Endodermal cell (in vitro differentiated cells): Measurements from ENCODE around the gene PXDN. TPM values are rescaled to one million over a fixed set of nuclear protein-coding genes. Genes with fewer than 3 reads are reported as not detected.
A peak's percentile ranks its signal among the peaks of the same experiment; 100 is the strongest.

Experiments used
- DNase-seq: peaks from one replicate; pipeline ENCODE4 v3.0.0-alpha.2; 2017
- H3K27ac ChIP-seq: 2 replicates; pipeline ENCODE4 v1.5.1; 2013; ENCODE audit warnings: mild to moderate bottlenecking, low read depth, low read length, moderate library complexity
- H3K27me3 ChIP-seq: 2 replicates; pipeline ENCODE4 v1.6.1; 2013; ENCODE audit warnings: mild to moderate bottlenecking, low read length, moderate library complexity; ENCODE audit not compliant: insufficient read depth, control insufficient read depth, poor library complexity, severe bottlenecking
- H3K36me3 ChIP-seq: 2 replicates; pipeline ENCODE4 v1.7.0; 2013; ENCODE audit warnings: mild to moderate bottlenecking, low read length, moderate library complexity; ENCODE audit not compliant: control insufficient read depth, insufficient read depth
- H3K4me1 ChIP-seq: one replicate; pipeline ENCODE4 v1.7.0; 2013; ENCODE audit warnings: low read length; ENCODE audit not compliant: control insufficient read depth, insufficient read depth
- H3K4me3 ChIP-seq: 2 replicates; pipeline ENCODE4 v1.5.1; 2013; ENCODE audit warnings: mild to moderate bottlenecking, low read length, moderate library complexity
- H3K9ac ChIP-seq: 2 replicates; pipeline ENCODE4 v1.6.1; 2013; ENCODE audit warnings: mild to moderate bottlenecking, low read length, moderate library complexity; ENCODE audit not compliant: poor library complexity, severe bottlenecking; ENCODE audit errors: extremely low read depth
- H3K9me3 ChIP-seq: 2 replicates; pipeline ENCODE4 v1.6.1; 2013; ENCODE audit warnings: mild to moderate bottlenecking, low read length, moderate library complexity; ENCODE audit not compliant: control insufficient read depth
- H3K27ac Mint-ChIP-seq: 2 replicates; pipeline ENCODE4 v1.8.0; 2020; ENCODE audit warnings: mixed read lengths
- H3K27me3 Mint-ChIP-seq: 2 replicates; pipeline ENCODE4 v1.8.0; 2021; ENCODE audit warnings: mild to moderate bottlenecking, mixed read lengths; ENCODE audit not compliant: insufficient read depth
- H3K36me3 Mint-ChIP-seq: 2 replicates; pipeline ENCODE4 v1.8.0; 2020; ENCODE audit warnings: low read depth, mixed read lengths
- H3K4me1 Mint-ChIP-seq: 2 replicates; pipeline ENCODE4 v1.8.0; 2020; ENCODE audit warnings: mixed read lengths
- H3K4me3 Mint-ChIP-seq: 2 replicates; pipeline ENCODE4 v1.8.0; 2020; ENCODE audit warnings: mild to moderate bottlenecking, moderate library complexity, mixed read lengths
- H3K9me3 Mint-ChIP-seq: 2 replicates; pipeline ENCODE4 v1.8.0; 2020; ENCODE audit warnings: mild to moderate bottlenecking, mixed read lengths
- WGBS, 2 experiments: methylation state at CpG; one replicate each; pipeline versions ENCODE4 v1.1.5 to v1.1.7; 2013; ENCODE audit warnings: missing lambda C conversion rate in 2 of 2, mixed read lengths in 1 of 2; ENCODE audit not compliant: insufficient coverage in 1 of 2, insufficient read length in 1 of 2; 5-methylcytosine and 5-hydroxymethylcytosine counted together
- total RNA-seq, 2 donors: library from RNA; stranded (reverse); fragmentation: NEBNext Ultra II Directional in 1 of 2; extraction: Animal tissue kit (Norgen Biotek cat#: 25700) in 1 of 2; gene quantifications; 2 replicates in 1 of 2; 3 replicates in 1 of 2; pipeline ENCODE4 v1.2.1, GENCODE V29; 2021
- TF ChIP-seq, protein P1 (sequence below): fragments of 200-600 bp; sonication (generic); conservative IDR thresholded peaks from 2 replicates; pipeline ENCODE4 v1.5.0; 2021; ENCODE audit warnings: antibody characterized with exemption, mild to moderate bottlenecking

PXDN gene
- total RNA-seq, 2 donors from 2014 or later, result 212 to 247 TPM

DNA sequence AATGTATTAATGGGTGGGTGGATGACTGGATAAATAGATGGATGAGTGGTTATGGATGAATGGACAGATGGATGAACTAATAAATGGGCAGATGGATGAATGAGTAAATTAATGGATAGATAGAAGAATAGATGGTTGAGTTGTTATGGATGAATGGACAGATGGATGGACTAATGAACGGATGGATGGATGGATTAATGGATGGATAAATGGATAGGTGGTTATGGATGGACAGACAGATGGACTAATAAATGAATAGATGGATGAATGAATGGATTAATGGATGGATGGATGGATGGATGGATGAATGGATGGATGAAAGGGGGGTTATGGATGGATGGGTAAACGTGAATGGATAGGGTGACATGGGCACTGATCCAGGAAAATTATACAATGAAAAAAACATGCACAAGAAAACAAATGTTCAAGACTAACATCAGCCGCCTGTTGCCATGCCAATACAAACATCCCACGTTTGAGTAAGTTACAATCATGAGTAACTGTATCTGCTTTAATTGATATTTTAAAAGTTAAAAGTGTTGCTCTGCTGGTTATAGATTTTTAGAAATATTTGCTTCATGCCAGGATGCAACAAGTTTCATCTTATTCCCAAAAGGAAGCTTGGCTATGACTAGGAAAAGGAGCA is 20.8 kb downstream of the PXDN start:
- no peak for DNase-seq
- Mint-ChIP-seq H3K36me3 (peaks cover under 1% of the 10 kb centered on the region), H3K27me3 (no peaks in the 10 kb centered on the region), H3K27ac (no peak overlapping the region), H3K9me3 (no peaks in the 10 kb centered on the region), H3K4me1 (peaks cover 12% of the 10 kb centered on the region), H3K4me3 (no peak overlapping the region)
- TF ChIP-seq, protein P1, sequence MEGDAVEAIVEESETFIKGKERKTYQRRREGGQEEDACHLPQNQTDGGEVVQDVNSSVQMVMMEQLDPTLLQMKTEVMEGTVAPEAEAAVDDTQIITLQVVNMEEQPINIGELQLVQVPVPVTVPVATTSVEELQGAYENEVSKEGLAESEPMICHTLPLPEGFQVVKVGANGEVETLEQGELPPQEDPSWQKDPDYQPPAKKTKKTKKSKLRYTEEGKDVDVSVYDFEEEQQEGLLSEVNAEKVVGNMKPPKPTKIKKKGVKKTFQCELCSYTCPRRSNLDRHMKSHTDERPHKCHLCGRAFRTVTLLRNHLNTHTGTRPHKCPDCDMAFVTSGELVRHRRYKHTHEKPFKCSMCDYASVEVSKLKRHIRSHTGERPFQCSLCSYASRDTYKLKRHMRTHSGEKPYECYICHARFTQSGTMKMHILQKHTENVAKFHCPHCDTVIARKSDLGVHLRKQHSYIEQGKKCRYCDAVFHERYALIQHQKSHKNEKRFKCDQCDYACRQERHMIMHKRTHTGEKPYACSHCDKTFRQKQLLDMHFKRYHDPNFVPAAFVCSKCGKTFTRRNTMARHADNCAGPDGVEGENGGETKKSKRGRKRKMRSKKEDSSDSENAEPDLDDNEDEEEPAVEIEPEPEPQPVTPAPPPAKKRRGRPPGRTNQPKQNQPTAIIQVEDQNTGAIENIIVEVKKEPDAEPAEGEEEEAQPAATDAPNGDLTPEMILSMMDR, result no peak
- WGBS, 2 experiments, result 97 to 100% methylated on average over 2 to 4 of the region's 4 CpGs
- Histone ChIP-seq H3K36me3 (peaks cover 6% of the 10 kb centered on the region), H3K4me1 (peaks cover 4% of the 10 kb centered on the region), H3K9ac (no peak overlapping the region), H3K9me3 (no peaks in the 10 kb centered on the region), H3K4me3 (no peak overlapping the region), H3K27ac (no peak overlapping the region), H3K27me3 (no peaks in the 10 kb centered on the region)

DNA sequence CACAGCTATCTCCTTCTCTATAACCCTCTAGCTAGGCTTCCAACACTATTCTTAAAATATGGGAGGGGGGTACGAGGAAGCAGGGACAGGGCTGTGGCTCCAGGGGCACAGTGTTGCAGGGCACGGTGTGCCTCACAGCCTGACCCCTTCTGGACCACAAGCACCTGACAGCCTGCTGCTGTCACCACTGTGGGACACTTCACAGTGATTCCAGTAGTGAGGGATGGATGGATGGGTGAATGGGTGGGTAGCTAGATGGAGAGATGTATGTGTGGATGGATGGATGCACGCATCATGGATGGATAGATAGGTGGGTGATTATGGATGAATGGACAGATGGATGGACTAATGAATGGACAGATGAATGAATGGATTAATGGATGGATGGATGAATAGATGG is 21.6 kb downstream of the PXDN start:
- H3K4me1 ChIP-seq, result no peaks in the 10 kb centered on the region
- H3K9me3 Mint-ChIP-seq, result no peaks in the 10 kb centered on the region
- peaks cover 14% of the 10 kb centered on the region for H3K4me1 Mint-ChIP-seq
- no peak overlapping the region for H3K4me3 ChIP-seq
- no peaks in the 10 kb centered on the region for H3K27me3 ChIP-seq
- H3K36me3 Mint-ChIP-seq, result peaks cover 5% of the 10 kb centered on the region
- no peak overlapping the region for H3K27ac Mint-ChIP-seq
- H3K4me3 Mint-ChIP-seq, result no peak overlapping the region
- TF ChIP-seq, protein P1, result no peak
- 93 to 95% methylated on average over 2 to 3 of the region's 3 CpGs for WGBS, 2 experiments
- H3K36me3 ChIP-seq, result peaks cover 6% of the 10 kb centered on the region
- no peak overlapping the region for H3K27ac ChIP-seq
- no peak overlapping the region for H3K9ac ChIP-seq
- H3K9me3 ChIP-seq, result no peaks in the 10 kb centered on the region
- no peak for DNase-seq
- H3K27me3 Mint-ChIP-seq, result no peaks in the 10 kb centered on the region

DNA sequence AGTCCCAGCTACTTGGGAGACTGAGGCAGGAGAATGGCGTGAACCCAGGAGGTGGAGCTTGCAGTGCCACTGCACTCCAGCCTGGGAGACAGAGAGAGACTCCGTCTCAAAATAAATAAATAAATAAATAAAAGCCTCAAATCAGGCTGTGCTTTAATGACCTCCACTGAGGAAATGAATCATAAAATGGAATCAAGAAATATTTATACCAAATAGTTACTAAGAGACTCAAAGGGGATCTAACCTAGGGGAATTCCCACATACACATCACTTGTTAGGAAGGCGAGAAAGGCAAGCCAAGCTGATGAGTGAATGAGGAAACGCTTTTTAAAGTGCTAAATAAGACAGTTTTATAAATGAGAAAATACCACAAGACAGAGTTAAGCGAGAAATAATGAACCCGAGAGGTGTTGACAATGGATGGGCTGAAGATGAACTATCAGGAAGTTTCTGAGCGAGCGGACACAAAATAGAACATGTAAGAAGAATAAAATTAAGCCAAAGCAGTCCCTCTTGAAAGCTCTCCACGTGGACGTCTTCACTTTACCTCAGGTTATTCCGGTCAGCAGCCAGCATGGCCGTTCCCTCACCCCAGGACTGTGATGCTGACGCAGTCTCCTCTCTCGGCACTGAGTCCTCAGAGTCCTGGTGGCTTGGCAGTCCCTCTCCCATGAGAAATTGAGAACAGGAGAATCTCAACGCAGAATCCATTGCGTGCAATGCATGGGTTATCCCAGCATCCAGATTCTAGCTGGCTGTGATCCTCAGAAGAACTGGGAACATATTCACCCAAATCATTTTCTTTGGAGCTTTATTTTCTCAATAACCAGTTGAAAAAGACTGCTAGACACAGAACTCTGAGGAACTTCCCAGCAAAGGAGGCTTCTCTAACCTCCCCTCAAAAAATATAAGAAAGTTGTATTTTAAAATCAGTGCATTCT is 22.3 kb downstream of the PXDN start:
- H3K4me1 ChIP-seq, result no peaks in the 10 kb centered on the region
- peak; percentile 23 for DNase-seq
- H3K27ac ChIP-seq, result no peak overlapping the region
- Mint-ChIP-seq H3K4me1 (peaks cover 15% of the 10 kb centered on the region), H3K27me3 (no peaks in the 10 kb centered on the region), H3K36me3 (peaks cover 5% of the 10 kb centered on the region), H3K9me3 (no peaks in the 10 kb centered on the region), H3K27ac (no peak overlapping the region), H3K4me3 (no peak overlapping the region)
- no peak overlapping the region for H3K9ac ChIP-seq
- H3K27me3 ChIP-seq, result no peaks in the 10 kb centered on the region
- TF ChIP-seq, protein P1, result no peak
- no peaks in the 10 kb centered on the region for H3K9me3 ChIP-seq
- WGBS, 2 experiments, result 91 to 92% methylated on average over 13 to 15 of the region's 16 CpGs
- no peak overlapping the region for H3K4me3 ChIP-seq
- peaks cover 6% of the 10 kb centered on the region for H3K36me3 ChIP-seq
